ENCODE measurements around the gene STOML1.

DNA sequence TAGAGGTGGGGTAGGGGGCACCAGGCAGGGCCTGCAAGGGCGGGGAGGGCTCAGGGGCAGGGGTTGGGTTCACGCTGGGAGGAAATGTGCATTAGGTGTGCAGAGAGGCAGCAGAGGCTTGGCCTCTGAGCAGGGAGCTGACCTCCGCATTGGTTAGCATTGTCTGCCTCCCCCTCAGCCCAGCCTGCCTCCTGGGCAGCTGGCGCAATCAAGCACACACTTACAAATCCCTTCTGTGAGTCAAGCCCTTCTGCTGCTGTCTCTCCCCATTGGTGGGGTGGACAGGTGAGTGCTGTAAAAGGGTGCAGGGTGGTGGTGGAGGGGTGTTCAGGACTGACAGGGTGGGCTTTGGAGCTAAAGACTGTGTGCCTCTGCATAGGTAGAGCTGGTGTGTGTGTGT is 56.5 kb downstream of the STOML1 start:
- TF ChIP-seq ZNF174 (CRISPR knock-in tag; IDR thresholded peaks at IDR 0.05) (no peak), ELF4 (CRISPR knock-in tag; IDR thresholded peaks at IDR 0.05) (no peak), CREB1 (IDR thresholded peaks at IDR 0.05) (no peak), CREB1 (CRISPR knock-in tag; IDR thresholded peaks at IDR 0.05) (no peak), HNRNPLL (IDR thresholded peaks at IDR 0.05; ENCODE audit: low read depth, low read length, poor library complexity, severe bottlenecking) (no peak), EP300 (IDR thresholded peaks at IDR 0.05; ENCODE audit: low read length) (no peak), GABPA (tag; conservative IDR thresholded peaks at IDR 0.05; ENCODE audit: low read depth) (no peak), TCF7 (IDR thresholded peaks at IDR 0.05; ENCODE audit: borderline replicate concordance) (no peak), SREBF2 (CRISPR knock-in tag; IDR thresholded peaks at IDR 0.05) (no peak)
- TF ChIP-seq, protein P1, sequence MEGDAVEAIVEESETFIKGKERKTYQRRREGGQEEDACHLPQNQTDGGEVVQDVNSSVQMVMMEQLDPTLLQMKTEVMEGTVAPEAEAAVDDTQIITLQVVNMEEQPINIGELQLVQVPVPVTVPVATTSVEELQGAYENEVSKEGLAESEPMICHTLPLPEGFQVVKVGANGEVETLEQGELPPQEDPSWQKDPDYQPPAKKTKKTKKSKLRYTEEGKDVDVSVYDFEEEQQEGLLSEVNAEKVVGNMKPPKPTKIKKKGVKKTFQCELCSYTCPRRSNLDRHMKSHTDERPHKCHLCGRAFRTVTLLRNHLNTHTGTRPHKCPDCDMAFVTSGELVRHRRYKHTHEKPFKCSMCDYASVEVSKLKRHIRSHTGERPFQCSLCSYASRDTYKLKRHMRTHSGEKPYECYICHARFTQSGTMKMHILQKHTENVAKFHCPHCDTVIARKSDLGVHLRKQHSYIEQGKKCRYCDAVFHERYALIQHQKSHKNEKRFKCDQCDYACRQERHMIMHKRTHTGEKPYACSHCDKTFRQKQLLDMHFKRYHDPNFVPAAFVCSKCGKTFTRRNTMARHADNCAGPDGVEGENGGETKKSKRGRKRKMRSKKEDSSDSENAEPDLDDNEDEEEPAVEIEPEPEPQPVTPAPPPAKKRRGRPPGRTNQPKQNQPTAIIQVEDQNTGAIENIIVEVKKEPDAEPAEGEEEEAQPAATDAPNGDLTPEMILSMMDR (IDR thresholded peaks at IDR 0.05 in 2 of 3, conservative IDR thresholded peaks at IDR 0.05 in 1 of 3; ENCODE audit: insufficient read depth in 2 of 3, low read depth in 1 of 3, low read length in 3 of 3) = no peak
